IMR-90 (cell line): ENCODE measurements around the gene SLC6A3.

Source experiments
- FOS ChIP-seq: fragments of 150-350 bp; IDR thresholded peaks from 2 replicates; pipeline ENCODE4 v1.6.1; 2016; ENCODE audit warnings: low read depth, low read length
- MAFK ChIP-seq: IDR thresholded peaks from 2 replicates; pipeline ENCODE4 v1.6.1; 2012; ENCODE audit warnings: low read depth, low read length, improper control_type of control experiment
- MAZ ChIP-seq: IDR thresholded peaks from 2 replicates; pipeline ENCODE4 v1.6.1; 2012; ENCODE audit warnings: low read depth, mild to moderate bottlenecking, low read length, improper control_type of control experiment, moderate library complexity, borderline replicate concordance
- POLR2A ChIP-seq: IDR thresholded peaks from 2 replicates; pipeline ENCODE4 v1.6.1; 2012; ENCODE audit warnings: mild to moderate bottlenecking, low read depth, low read length
- RAD21 ChIP-seq: IDR thresholded peaks from 2 replicates; pipeline ENCODE4 v1.6.1; 2012; ENCODE audit warnings: low read length, improper control_type of control experiment
- RCOR1 ChIP-seq: IDR thresholded peaks from 2 replicates; pipeline ENCODE4 v1.6.1; 2012; ENCODE audit warnings: mild to moderate bottlenecking, low read length, improper control_type of control experiment; ENCODE audit not compliant: insufficient replicate concordance
- RFX5 ChIP-seq: IDR thresholded peaks from 2 replicates; pipeline ENCODE4 v1.8.0; 2012; ENCODE audit warnings: low read depth, mild to moderate bottlenecking, low read length, moderate library complexity
- USF2 ChIP-seq: fragments of 150-350 bp; IDR thresholded peaks from 2 replicates; pipeline ENCODE4 v1.6.1; 2017; ENCODE audit warnings: mild to moderate bottlenecking, antibody characterized with exemption, low read length, low read depth
- TF ChIP-seq, protein P1 (sequence below): conservative IDR thresholded peaks from 2 replicates; pipeline ENCODE4 v1.5.1; 2012; ENCODE audit warnings: mild to moderate bottlenecking, low read depth, low read length, improper control_type of control experiment

- no peak for TF ChIP-seq FOS
- TF ChIP-seq RFX5 = no peak
- TF ChIP-seq, protein P1, sequence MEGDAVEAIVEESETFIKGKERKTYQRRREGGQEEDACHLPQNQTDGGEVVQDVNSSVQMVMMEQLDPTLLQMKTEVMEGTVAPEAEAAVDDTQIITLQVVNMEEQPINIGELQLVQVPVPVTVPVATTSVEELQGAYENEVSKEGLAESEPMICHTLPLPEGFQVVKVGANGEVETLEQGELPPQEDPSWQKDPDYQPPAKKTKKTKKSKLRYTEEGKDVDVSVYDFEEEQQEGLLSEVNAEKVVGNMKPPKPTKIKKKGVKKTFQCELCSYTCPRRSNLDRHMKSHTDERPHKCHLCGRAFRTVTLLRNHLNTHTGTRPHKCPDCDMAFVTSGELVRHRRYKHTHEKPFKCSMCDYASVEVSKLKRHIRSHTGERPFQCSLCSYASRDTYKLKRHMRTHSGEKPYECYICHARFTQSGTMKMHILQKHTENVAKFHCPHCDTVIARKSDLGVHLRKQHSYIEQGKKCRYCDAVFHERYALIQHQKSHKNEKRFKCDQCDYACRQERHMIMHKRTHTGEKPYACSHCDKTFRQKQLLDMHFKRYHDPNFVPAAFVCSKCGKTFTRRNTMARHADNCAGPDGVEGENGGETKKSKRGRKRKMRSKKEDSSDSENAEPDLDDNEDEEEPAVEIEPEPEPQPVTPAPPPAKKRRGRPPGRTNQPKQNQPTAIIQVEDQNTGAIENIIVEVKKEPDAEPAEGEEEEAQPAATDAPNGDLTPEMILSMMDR = no peak
- TF ChIP-seq USF2 = no peak
- no peak for TF ChIP-seq MAFK
- TF ChIP-seq RAD21 = no peak
- TF ChIP-seq RCOR1 = no peak
- TF ChIP-seq POLR2A = no peak
- TF ChIP-seq MAZ = no peak
These were observed 22.4 kb upstream of the SLC6A3 start for GRCh38 chr5:1467341-1468246.
